Upper lobe of left lung (tissue), 4 donors: ENCODE data around the gene TMEM62.

Source experiments
- POLR2A ChIP-seq, 4 donors: fragments of 450-650 bp; IDR thresholded peaks; one replicate each; pipeline ENCODE4 v1.5.1; 2016 to 2017; ENCODE audit warnings: antibody characterized with exemption in 4 of 4, mild to moderate bottlenecking in 2 of 4
- POLR2AphosphoS5 ChIP-seq, 2 donors: sonication (generic); formaldehyde crosslinking; IDR thresholded peaks; one replicate each; pipeline ENCODE4 v1.5.1; 2017; ENCODE audit warnings: antibody characterized with exemption in 2 of 2
- TF ChIP-seq, protein P1 (sequence below), 6 experiments: fragments of 450-650 bp in 4 of 6; fragments of 200-600 bp in 2 of 6; sonication (generic) in 2 of 6; IDR thresholded peaks; one replicate each; pipeline ENCODE4 v1.5.1; 2016 to 2019; ENCODE audit warnings: antibody characterized with exemption in 6 of 6

DNA sequence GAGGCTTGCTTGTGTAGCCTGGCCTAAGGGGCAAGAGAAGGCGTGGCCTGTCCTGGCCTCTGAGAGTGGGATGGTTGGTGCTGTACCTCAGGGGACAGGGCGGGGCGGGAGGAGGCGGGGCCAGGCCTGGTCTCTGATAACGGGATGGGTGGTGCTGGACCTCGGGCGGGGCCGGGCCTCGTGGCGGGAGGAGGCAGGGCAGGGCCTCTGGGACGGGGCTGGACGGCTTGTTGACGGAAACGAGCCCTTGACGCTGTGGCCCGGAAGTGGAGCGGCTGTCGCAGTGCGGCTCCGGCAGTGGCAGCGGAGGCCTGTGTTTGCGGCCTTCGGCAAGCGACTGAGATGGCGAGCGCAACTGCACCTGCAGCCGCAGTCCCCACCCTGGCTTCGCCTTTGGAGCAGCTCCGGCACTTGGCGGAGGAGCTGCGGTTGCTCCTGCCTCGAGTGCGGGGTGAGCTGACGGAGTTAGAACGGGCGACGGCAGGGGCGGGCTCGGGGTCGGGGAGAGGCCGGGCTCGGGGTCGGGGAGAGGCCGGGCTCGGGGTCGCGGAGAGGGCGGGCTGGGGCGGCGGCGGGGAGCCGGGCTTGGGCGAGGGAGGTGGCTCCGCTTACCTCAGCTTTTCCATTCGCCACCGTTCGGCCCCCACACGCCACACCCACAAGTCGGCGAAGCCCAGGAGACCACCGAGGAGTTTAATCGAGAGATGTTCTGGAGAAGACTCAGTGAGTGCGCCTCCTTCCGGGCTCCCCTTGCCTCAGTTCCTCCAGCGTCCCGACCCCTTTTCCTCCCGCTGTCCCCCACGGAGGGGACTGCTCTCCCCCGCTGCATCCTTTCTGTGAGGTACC lies 52.0 kb downstream of the TMEM62 start, which contains the start of gene CCNDBP1:
- TF ChIP-seq, protein P1, sequence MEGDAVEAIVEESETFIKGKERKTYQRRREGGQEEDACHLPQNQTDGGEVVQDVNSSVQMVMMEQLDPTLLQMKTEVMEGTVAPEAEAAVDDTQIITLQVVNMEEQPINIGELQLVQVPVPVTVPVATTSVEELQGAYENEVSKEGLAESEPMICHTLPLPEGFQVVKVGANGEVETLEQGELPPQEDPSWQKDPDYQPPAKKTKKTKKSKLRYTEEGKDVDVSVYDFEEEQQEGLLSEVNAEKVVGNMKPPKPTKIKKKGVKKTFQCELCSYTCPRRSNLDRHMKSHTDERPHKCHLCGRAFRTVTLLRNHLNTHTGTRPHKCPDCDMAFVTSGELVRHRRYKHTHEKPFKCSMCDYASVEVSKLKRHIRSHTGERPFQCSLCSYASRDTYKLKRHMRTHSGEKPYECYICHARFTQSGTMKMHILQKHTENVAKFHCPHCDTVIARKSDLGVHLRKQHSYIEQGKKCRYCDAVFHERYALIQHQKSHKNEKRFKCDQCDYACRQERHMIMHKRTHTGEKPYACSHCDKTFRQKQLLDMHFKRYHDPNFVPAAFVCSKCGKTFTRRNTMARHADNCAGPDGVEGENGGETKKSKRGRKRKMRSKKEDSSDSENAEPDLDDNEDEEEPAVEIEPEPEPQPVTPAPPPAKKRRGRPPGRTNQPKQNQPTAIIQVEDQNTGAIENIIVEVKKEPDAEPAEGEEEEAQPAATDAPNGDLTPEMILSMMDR (IDR thresholded peaks at IDR 0.05) = peak in 5 of 6 experiments; percentile 14 to 47 (median 36)
- TF ChIP-seq POLR2A (IDR thresholded peaks at IDR 0.05) = peak; percentile 30 to 94 (median 73)
- TF ChIP-seq POLR2AphosphoS5 (IDR thresholded peaks at IDR 0.05) = peak; percentile 95 to 97
